Measurements from ENCODE around the gene TPSG1. TPM values are rescaled to one million over a fixed set of nuclear protein-coding genes. Genes with fewer than 3 reads are reported as not detected.

TPSG1 gene
- total RNA-seq, 1 donor from 2014 or later, result not detected

DNA sequence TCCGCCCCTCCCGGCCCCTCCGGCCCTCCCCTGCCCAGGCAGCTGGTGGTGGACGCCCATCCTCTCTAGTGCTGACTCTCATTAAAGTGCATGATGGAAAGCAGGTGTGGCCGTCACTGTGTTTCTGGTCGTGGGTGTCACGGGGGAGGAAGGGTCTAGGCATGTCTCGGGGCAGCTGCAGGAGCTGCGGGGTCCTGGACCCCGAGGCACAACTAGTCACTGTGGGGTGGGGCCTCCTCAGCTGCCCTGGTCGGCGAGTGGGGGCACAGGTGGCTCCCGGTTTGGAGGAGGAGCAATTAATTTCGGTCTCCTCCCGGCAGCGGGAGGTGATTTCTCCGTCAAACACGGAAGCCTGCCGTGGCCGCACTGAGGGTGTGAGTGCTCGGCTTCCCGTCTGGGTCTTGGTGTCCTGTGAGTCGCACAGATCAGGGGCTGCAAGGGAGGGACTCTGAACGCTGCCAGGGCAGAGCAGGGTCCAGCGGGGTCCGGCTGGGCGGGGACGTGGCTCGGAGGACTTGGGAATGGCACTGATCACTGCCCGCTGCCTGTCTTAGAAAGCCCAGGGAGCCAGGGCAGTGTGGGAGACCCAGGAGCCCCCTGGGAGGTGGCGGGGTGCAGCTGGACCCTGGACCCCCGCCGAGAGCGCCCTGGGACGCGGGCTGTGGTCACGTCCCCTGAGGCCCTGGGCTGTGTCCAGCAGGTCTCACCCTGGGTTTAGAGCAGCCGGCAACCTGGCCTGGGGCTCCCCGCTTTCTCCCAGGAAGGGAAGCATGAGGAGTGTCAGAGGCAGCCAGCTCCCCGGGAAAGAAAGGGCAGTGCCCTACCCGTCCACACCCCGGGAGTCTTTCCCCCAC, 34.1 kb upstream of the TPSG1 start:
- H3K36me3 ChIP-seq, result no peaks in the 10 kb centered on the region
- no peaks in the 10 kb centered on the region for H3K9me3 ChIP-seq (ENCODE audit: low read depth)
- H3K4me3 ChIP-seq, result peak overlapping the region; percentile 19
- no peak overlapping the region for H2AFZ ChIP-seq (replicated peaks)
- H3K79me2 ChIP-seq (ENCODE audit: low read depth), result no peaks in the 10 kb centered on the region
- peak overlapping the region; percentile 41 for H3K4me3 Mint-ChIP-seq
- peak overlapping the region; percentile 38 for H3K4me2 ChIP-seq
- peaks cover 7% of the 10 kb centered on the region for H3K4me1 Mint-ChIP-seq
- H3K4me1 ChIP-seq, result peaks cover 4% of the 10 kb centered on the region
- no peaks in the 10 kb centered on the region for H4K20me1 ChIP-seq (ENCODE audit: low read depth)
- no peaks in the 10 kb centered on the region for H3K36me3 Mint-ChIP-seq
- no peak for DNase-seq (ENCODE audit: low spot score)
- H3K9ac ChIP-seq, result no peak overlapping the region
- H3K9me3 Mint-ChIP-seq, result no peaks in the 10 kb centered on the region
- no peak overlapping the region for H3K27ac ChIP-seq
- no peak overlapping the region for H3K27ac Mint-ChIP-seq
- TF ChIP-seq EZH2phosphoT487 (IDR thresholded peaks at IDR 0.05), result no peak
- TF ChIP-seq EZH2 (IDR thresholded peaks at IDR 0.05), result no peak
- TF ChIP-seq, protein P1, sequence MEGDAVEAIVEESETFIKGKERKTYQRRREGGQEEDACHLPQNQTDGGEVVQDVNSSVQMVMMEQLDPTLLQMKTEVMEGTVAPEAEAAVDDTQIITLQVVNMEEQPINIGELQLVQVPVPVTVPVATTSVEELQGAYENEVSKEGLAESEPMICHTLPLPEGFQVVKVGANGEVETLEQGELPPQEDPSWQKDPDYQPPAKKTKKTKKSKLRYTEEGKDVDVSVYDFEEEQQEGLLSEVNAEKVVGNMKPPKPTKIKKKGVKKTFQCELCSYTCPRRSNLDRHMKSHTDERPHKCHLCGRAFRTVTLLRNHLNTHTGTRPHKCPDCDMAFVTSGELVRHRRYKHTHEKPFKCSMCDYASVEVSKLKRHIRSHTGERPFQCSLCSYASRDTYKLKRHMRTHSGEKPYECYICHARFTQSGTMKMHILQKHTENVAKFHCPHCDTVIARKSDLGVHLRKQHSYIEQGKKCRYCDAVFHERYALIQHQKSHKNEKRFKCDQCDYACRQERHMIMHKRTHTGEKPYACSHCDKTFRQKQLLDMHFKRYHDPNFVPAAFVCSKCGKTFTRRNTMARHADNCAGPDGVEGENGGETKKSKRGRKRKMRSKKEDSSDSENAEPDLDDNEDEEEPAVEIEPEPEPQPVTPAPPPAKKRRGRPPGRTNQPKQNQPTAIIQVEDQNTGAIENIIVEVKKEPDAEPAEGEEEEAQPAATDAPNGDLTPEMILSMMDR (IDR thresholded peaks at IDR 0.05), result no peak
- peaks cover 25% of the 10 kb centered on the region for H3K27me3 Mint-ChIP-seq (ENCODE audit: insufficient read depth, low read depth)
- no peaks in the 10 kb centered on the region for H3F3A ChIP-seq (ENCODE audit: low read depth)
- peaks cover 37% of the 10 kb centered on the region for H3K27me3 ChIP-seq

DNA sequence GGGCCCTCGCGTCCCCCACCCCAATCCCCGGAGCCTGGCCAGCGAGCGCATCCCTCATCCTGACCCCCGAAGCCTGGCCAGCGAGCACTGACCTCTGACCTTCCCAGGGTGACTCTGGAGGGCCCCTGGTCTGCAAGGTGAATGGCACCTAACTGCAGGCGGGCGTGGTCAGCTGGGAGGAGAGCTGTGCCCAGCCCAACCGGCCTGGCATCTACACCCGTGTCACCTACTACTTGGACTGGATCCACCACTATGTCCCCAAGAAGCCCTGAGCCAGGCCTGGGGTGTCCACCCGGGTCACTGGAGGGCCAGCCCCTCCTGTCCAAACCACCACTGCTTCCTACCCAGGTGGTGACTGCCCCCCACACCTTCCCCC, 33.1 kb upstream of the TPSG1 start:
- Histone ChIP-seq H3K36me3 (no peaks in the 10 kb centered on the region), H2AFZ (replicated peaks) (no peak overlapping the region), H3K79me2 (ENCODE audit: low read depth) (no peaks in the 10 kb centered on the region), H3K9ac (no peak overlapping the region), H3K4me2 (no peak overlapping the region), H3K9me3 (ENCODE audit: low read depth) (no peaks in the 10 kb centered on the region), H4K20me1 (ENCODE audit: low read depth) (no peaks in the 10 kb centered on the region), H3K4me1 (peaks cover 4% of the 10 kb centered on the region), H3K4me3 (no peak overlapping the region), H3K27ac (no peak overlapping the region), H3F3A (ENCODE audit: low read depth) (no peaks in the 10 kb centered on the region), H3K27me3 (peaks cover 37% of the 10 kb centered on the region)
- H3K27me3 Mint-ChIP-seq (ENCODE audit: insufficient read depth, low read depth), result peaks cover 23% of the 10 kb centered on the region
- DNase-seq (ENCODE audit: low spot score), result no peak
- no peaks in the 10 kb centered on the region for H3K9me3 Mint-ChIP-seq
- H3K4me1 Mint-ChIP-seq, result peaks cover 7% of the 10 kb centered on the region
- H3K4me3 Mint-ChIP-seq, result no peak overlapping the region
- H3K27ac Mint-ChIP-seq, result no peak overlapping the region
- H3K36me3 Mint-ChIP-seq, result no peaks in the 10 kb centered on the region
- TF ChIP-seq EZH2phosphoT487 (IDR thresholded peaks at IDR 0.05) (no peak), EZH2 (IDR thresholded peaks at IDR 0.05) (no peak)
- TF ChIP-seq, protein P1 (IDR thresholded peaks at IDR 0.05), result no peak

DNA sequence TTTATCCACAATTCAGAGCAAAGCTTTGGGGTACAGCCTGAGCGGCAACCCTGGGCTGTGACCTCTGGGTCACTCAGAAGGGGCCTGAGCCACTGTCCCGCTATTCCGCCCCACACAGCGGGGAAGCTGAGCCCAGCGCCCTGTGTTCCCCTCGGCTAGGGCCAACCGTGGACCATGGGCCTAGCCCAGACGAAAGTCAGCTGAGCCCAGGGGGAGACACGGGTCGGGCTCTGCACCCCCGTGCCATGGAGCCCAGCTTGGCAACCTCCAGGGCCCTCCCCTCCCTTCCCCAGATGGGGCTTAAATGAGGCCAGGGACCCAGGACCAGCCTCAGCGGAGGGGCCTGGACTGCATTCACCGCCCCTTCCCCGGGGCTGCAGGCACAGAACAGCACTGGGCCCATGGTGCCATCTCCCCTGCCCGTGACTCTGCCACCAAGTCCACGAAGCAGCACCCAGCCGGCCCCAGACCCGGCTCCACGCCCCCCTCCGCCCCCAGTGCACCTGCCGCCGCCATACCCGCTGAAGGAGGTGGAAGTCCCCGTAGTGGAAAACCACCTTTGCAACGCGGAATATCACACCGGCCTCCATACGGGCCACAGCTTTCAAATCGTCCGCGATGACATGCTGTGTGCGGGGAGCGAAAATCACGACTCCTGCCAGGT, 32.6 kb upstream of the TPSG1 start:
- peaks cover 4% of the 10 kb centered on the region for H3K4me1 ChIP-seq
- no peaks in the 10 kb centered on the region for H4K20me1 ChIP-seq (ENCODE audit: low read depth)
- peaks cover 7% of the 10 kb centered on the region for H3K4me1 Mint-ChIP-seq
- TF ChIP-seq, protein P1 (IDR thresholded peaks at IDR 0.05), result no peak
- TF ChIP-seq EZH2phosphoT487 (IDR thresholded peaks at IDR 0.05), result no peak
- peaks cover 23% of the 10 kb centered on the region for H3K27me3 Mint-ChIP-seq (ENCODE audit: insufficient read depth, low read depth)
- H3K9me3 Mint-ChIP-seq, result no peaks in the 10 kb centered on the region
- no peaks in the 10 kb centered on the region for H3K79me2 ChIP-seq (ENCODE audit: low read depth)
- no peak overlapping the region for H3K4me3 ChIP-seq
- H3K36me3 Mint-ChIP-seq, result no peaks in the 10 kb centered on the region
- no peak for DNase-seq (ENCODE audit: low spot score)
- no peaks in the 10 kb centered on the region for H3F3A ChIP-seq (ENCODE audit: low read depth)
- H3K9ac ChIP-seq, result no peak overlapping the region
- no peaks in the 10 kb centered on the region for H3K9me3 ChIP-seq (ENCODE audit: low read depth)
- no peak overlapping the region for H3K27ac Mint-ChIP-seq
- H3K27ac ChIP-seq, result no peak overlapping the region
- H3K36me3 ChIP-seq, result no peaks in the 10 kb centered on the region
- no peak overlapping the region for H3K4me2 ChIP-seq
- H3K27me3 ChIP-seq, result peaks cover 41% of the 10 kb centered on the region
- H3K4me3 Mint-ChIP-seq, result no peak overlapping the region
- no peak overlapping the region for H2AFZ ChIP-seq (replicated peaks)

Measured in neural progenitor cell (in vitro differentiated cells).